Measurements from ENCODE around the gene RMND5A.
"Not testable (repeated sequence)": the region's sequence is repeated elsewhere in the genome, so short reads cannot be mapped to it uniquely, and the experiment has no call there.

The RMND5A gene

DNA sequence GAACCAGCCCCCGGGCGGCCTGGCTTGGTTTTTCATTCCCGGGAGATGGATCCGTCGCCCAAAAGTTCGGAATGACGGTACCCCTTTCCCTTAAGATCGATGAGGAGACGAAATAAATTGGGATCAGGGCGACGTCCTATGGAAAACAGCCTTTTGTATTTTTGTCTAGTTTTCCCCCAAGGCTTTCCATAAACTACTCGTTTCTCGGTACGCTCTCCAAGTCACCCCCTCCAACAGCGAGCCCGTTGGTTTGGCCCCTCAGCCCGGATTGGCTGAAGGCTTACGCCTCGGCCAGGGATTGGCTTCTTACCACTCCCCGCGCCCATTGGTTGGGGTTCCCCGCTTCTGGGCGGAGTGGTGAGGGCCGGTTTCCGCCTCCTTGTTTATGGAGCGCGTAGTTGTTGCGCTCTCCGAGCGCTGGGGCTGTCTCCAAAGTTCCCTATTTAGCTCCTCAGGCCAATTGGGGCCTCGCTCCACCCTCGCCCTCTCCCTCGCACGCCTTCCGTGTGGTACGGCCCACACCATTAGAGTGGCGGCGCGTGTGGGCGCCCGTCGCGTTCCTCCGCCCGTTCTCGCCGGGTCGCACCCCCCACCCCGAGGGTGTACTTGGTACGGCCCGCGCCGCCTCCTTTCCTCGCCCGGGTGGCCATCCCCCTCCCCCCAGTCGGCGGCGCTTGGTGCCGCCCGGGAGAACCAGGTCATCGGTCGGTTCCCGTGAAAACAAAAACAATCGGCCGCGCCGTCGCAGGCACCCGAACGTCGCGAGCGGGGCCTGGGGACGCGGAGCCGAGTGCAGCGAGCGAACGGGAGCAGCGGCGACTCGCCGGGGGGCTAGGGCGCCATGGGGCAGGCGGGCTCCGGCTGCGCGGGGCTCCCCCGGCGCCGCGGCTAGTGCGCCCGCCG, at the start of gene RMND5A:
Gene RMND5A, plus strand, starts transcription at position 655 of the 903 bp plus-strand sequence. CDS start 377 bp downstream, outside the sequence.
- not testable (repeated sequence) for H3K4me1 ChIP-seq (ENCODE audit: control insufficient read depth in 1 of 2, insufficient read depth in 1 of 2, low read depth in 1 of 2, low read length in 1 of 2); H3K9me3 ChIP-seq; H3K27me3 ChIP-seq; H3K36me3 ChIP-seq
- H3K4me3 ChIP-seq (ENCODE audit: low read depth in 1 of 2, low read length in 1 of 2), result peak within 1 kb of the TSS; percentile 64 to 72
- TF ChIP-seq CTCF (IDR thresholded peaks at IDR 0.05), result peak; percentile 33
- peak within 1 kb of the TSS; percentile 95 for H3K27ac ChIP-seq

- no peak overlapping the region for H3K27ac ChIP-seq
- H3K27me3 ChIP-seq, result no peaks in the 10 kb centered on the region
- H3K9me3 ChIP-seq, result no peaks in the 10 kb centered on the region
- no peak overlapping the region for H3K4me3 ChIP-seq (ENCODE audit: low read depth in 1 of 2, low read length in 1 of 2)
- no peak for TF ChIP-seq CTCF (IDR thresholded peaks at IDR 0.05)
- no peaks in the 10 kb centered on the region for H3K4me1 ChIP-seq (ENCODE audit: control insufficient read depth in 1 of 2, insufficient read depth in 1 of 2, low read depth in 1 of 2, low read length in 1 of 2)
- H3K36me3 ChIP-seq, result no peaks in the 10 kb centered on the region
Observed at GRCh38 chr2:86671337-86671981, 48.6 kb upstream of the RMND5A start.

DNA sequence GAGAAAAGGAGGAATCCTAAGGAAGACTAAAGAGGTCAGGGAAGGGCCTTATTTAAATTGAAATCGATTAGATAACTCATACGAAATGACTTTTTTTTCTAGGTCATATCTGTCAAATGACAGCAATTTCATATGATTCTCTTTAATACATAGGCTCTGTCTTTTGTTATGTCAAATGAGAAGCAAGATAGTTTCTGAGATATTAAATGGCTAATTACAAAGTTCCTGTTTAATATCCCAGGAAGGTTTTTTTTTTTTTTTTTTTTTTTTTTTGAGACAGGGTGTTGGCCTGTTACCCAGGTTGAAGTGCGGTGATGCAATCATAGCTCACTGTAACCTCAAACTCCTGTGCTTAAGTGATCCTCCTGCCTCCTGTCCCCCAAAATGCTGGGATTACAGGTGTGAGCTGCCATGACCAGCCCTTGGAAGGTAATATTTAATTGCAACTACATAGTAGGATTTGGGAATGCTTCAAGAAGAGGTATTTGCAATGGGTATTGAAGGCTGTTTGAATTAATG, 48.0 kb upstream of the RMND5A start:
- H3K27ac ChIP-seq, result no peak overlapping the region
- H3K27me3 ChIP-seq, result no peaks in the 10 kb centered on the region
- TF ChIP-seq CTCF (IDR thresholded peaks at IDR 0.05), result no peak
- no peaks in the 10 kb centered on the region for H3K4me1 ChIP-seq (ENCODE audit: control insufficient read depth in 1 of 2, insufficient read depth in 1 of 2, low read depth in 1 of 2, low read length in 1 of 2)
- no peak overlapping the region for H3K4me3 ChIP-seq (ENCODE audit: low read depth in 1 of 2, low read length in 1 of 2)
- no peaks in the 10 kb centered on the region for H3K36me3 ChIP-seq
- H3K9me3 ChIP-seq, result no peaks in the 10 kb centered on the region

DNA sequence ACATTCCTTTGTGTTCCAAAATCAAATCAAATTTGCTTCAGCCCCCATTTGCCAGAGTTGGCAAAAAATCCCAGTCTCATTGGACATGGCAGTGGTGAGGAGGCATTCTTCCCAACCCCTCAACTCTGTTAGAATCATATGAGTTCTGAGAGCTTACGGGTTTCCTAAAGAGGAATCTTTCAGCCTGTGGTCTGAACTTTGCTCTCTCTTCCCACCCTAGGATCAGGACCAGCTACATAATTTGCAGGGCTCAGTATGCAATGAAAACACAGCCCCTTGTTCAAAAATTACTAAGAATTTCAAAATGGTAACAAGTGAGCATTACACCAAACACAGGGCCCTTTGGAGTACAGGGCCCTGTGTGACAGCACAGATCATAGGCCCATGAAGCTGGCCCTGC, 47.1 kb upstream of the RMND5A start:
- TF ChIP-seq CTCF (IDR thresholded peaks at IDR 0.05), result no peak
- Histone ChIP-seq H3K27ac (no peak overlapping the region), H3K4me3 (ENCODE audit: low read depth in 1 of 2, low read length in 1 of 2) (no peak overlapping the region), H3K36me3 (no peaks in the 10 kb centered on the region), H3K9me3 (no peaks in the 10 kb centered on the region), H3K27me3 (no peaks in the 10 kb centered on the region), H3K4me1 (ENCODE audit: control insufficient read depth in 1 of 2, insufficient read depth in 1 of 2, low read depth in 1 of 2, low read length in 1 of 2) (no peaks in the 10 kb centered on the region)

DNA sequence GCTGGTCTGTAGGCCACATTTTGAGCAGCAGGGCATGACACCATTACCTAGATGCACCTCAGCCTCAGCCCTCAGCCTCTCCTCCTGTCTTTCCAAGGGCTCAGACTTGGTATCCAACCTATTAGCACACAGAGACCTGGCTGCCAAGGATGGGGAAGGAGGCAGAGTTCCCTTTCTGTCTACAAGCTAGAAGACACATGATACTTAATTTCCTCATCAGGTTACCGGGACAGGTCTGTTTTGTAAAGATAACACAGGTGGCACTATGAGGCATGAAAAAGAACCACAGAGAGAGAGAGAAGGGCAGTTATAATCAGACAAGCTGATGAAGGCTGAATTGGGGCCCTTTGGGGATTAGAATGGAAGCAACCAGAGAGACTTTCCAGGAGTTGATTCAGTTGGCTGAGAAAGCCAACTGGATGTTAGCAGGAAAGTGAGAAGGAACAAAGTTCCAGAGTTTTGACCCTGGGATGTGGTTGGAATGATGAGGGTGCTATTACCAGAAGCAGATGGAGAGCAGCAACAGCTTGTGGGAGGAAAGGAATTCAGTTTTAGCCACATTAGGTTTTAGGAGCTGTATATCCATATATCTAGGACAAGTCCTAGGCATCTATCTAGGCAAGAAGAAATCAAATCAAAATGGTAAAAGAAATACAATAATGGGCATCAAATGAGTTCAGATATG, 46.0 kb upstream of the RMND5A start:
- Histone ChIP-seq H3K4me3 (ENCODE audit: low read depth in 1 of 2, low read length in 1 of 2) (no peak overlapping the region), H3K27me3 (no peaks in the 10 kb centered on the region), H3K36me3 (no peaks in the 10 kb centered on the region), H3K9me3 (no peaks in the 10 kb centered on the region), H3K27ac (no peak overlapping the region), H3K4me1 (ENCODE audit: control insufficient read depth in 1 of 2, insufficient read depth in 1 of 2, low read depth in 1 of 2, low read length in 1 of 2) (no peaks in the 10 kb centered on the region)
- TF ChIP-seq CTCF (IDR thresholded peaks at IDR 0.05), result no peak
